ENCODE data around the gene LRG1. TPM values are rescaled to one million over a fixed set of nuclear protein-coding genes. Genes with fewer than 3 reads are reported as not detected.

LRG1 gene
- total and polyA plus RNA-seq, 9 of the 15 experiments (the other 6 are each of a cell fraction or from before 2014, with no cell fraction given), result 1.5 to 11.9 (median 8.7) TPM

GRCh38 chr19:4555657-4556561, 16.1 kb upstream of the LRG1 start (continued):
- TF ChIP-seq STAT6 (CRISPR knock-in tag; IDR thresholded peaks at IDR 0.05) (no peak), RBM22 (IDR thresholded peaks at IDR 0.05; ENCODE audit: low read depth, low read length, poor library complexity, severe bottlenecking) (no peak), ILF3 (IDR thresholded peaks at IDR 0.05; ENCODE audit: borderline replicate concordance) (no peak), SLC30A9 (CRISPR knock-in tag; IDR thresholded peaks at IDR 0.05) (no peak), E2F1 (CRISPR knock-in tag; IDR thresholded peaks at IDR 0.05) (no peak), GTF2F1 (IDR thresholded peaks at IDR 0.05; ENCODE audit: low read depth, low read length) (no peak), MTA1 (IDR thresholded peaks at IDR 0.05; ENCODE audit: borderline replicate concordance) (no peak; the same call in 1 of the 2 replicates), MITF (IDR thresholded peaks at IDR 0.05) (no peak), RREB1 (CRISPR knock-in tag; IDR thresholded peaks at IDR 0.05) (no peak; the same call in 1 of the 2 replicates), ZNF174 (CRISPR knock-in tag; IDR thresholded peaks at IDR 0.05) (no peak), ZNF316 (IDR thresholded peaks at IDR 0.05) (no peak), MYNN (IDR thresholded peaks at IDR 0.05) (peak; percentile 80), MYNN (CRISPR knock-in tag; IDR thresholded peaks at IDR 0.05) (peak; percentile 36; the same call in 1 of the 2 replicates)
